K562 (cell line): ENCODE results near the gene FAM83B.

ENCODE experiments used
- BRCA1 ChIP-seq, 2 experiments: fragments of 450-650 bp in 1 of 2; sonication (generic) in 1 of 2; formaldehyde crosslinking in 1 of 2; IDR thresholded peaks; 2 replicates each; pipeline versions ENCODE4 v1.5.0 to v1.6.1; 2017 to 2020; ENCODE audit warnings: mild to moderate bottlenecking in 1 of 2, missing genetic modification reagents in 1 of 2
- BRF1 ChIP-seq: IDR thresholded peaks from 3 replicates; pipeline ENCODE4 v1.6.1; 2011; ENCODE audit warnings: borderline replicate concordance, mild to moderate bottlenecking; ENCODE audit not compliant: insufficient read length; ENCODE audit errors: extremely low read depth
- CBFB ChIP-seq: sonication (generic); formaldehyde crosslinking; IDR thresholded peaks from 2 replicates; pipeline ENCODE4 v1.4.0; 2020; ENCODE audit warnings: mild to moderate bottlenecking, missing genetic modification reagents
- EP300 ChIP-seq: IDR thresholded peaks from 2 replicates; pipeline ENCODE4 v1.6.1; 2012; ENCODE audit warnings: low read length, improper control_type of control experiment
- ESRRA ChIP-seq: fragments of 450-650 bp; IDR thresholded peaks from 2 replicates; pipeline ENCODE4 v1.6.1; 2014; ENCODE audit warnings: low read depth, mild to moderate bottlenecking, moderate library complexity, borderline replicate concordance
- KLF13 ChIP-seq: fragments of 450-650 bp; IDR thresholded peaks from 2 replicates; pipeline ENCODE4 v1.6.1; 2016; ENCODE audit warnings: missing genetic modification characterization, low read depth, mild to moderate bottlenecking, missing compliant biosample characterization, moderate library complexity, borderline replicate concordance
- MAZ ChIP-seq, 2 experiments: fragments of 450-650 bp in 1 of 2; sonication (generic) in 1 of 2; formaldehyde crosslinking; IDR thresholded peaks in 1 of 2; conservative IDR thresholded peaks in 1 of 2; 2 replicates each; pipeline versions ENCODE4 v1.4.0 to v1.5.0; 2020; ENCODE audit warnings: mild to moderate bottlenecking in 1 of 2, missing genetic modification reagents in 1 of 2
- NR1H2 ChIP-seq: sonication (generic); formaldehyde crosslinking; IDR thresholded peaks from 2 replicates; pipeline ENCODE4 v1.4.0; 2020; ENCODE audit warnings: mild to moderate bottlenecking, missing genetic modification reagents
- POLR2A ChIP-seq: fragments of 450-650 bp; conservative IDR thresholded peaks from 2 replicates; pipeline ENCODE4 v1.6.1; 2016
- SMAD1 ChIP-seq: fragments of 150-350 bp; IDR thresholded peaks from 2 replicates; pipeline ENCODE4 v1.6.1; 2014; ENCODE audit warnings: low read length, low read depth; ENCODE audit not compliant: partially characterized antibody
- ZNF175 ChIP-seq: fragments of 200-800 bp; sonication (Bioruptor generic); IDR thresholded peaks from 2 replicates; pipeline ENCODE4 v1.6.1; 2016; ENCODE audit warnings: low read depth, mild to moderate bottlenecking, missing genetic modification characterization, missing compliant biosample characterization
- TF ChIP-seq, protein P1 (sequence below): sonication (generic); formaldehyde crosslinking; IDR thresholded peaks from 2 replicates; pipeline ENCODE4 v1.9.0; 2022; ENCODE audit warnings: mild to moderate bottlenecking, missing genetic modification reagents
- TF ChIP-seq, protein P2 (sequence below), 3 experiments: IDR thresholded peaks in 2 of 3; conservative IDR thresholded peaks in 1 of 3; 2 replicates each; pipeline ENCODE4 v1.5.1; 2011 to 2012; ENCODE audit warnings: low read length in 3 of 3, mild to moderate bottlenecking in 3 of 3, control low read depth in 2 of 3, improper control_type of control experiment in 1 of 3, inconsistent platforms in 1 of 3, low read depth in 1 of 3, mixed read lengths in 1 of 3, moderate library complexity in 1 of 3; ENCODE audit not compliant: insufficient read depth in 2 of 3
- TF ChIP-seq, protein P3 (sequence below), 2 experiments: fragments of 450-650 bp in 1 of 2; sonication (generic) in 1 of 2; formaldehyde crosslinking in 1 of 2; IDR thresholded peaks; 2 replicates each; pipeline versions ENCODE4 v1.7.1 to v1.9.0; 2016 to 2022; ENCODE audit warnings: inconsistent platforms in 1 of 2, mild to moderate bottlenecking in 1 of 2, missing genetic modification reagents in 1 of 2

DNA sequence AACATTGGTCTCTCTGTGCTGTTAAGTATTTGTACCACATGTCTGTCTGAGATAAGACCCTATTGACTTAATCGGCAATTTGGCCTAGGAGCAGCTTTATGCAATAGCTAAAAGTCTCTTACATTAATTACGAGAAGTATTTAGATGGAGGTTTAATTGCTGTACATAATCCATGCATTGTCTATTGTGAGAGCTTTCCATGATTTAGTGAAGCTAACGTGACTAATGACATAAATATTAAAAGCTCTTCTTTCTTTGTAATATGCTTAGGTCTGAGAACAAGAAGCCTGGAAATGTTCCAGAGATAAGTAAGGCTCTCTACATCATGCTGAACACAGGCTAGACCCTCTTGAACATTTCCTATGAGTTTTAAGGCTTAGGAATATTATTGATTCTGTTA, 32.7 kb upstream of the FAM83B start:
- TF ChIP-seq ZNF175 (CRISPR knock-in tag) (no peak), NR1H2 (no peak), BRF1 (no peak), MAZ (CRISPR knock-in tag; conservative IDR thresholded peaks at IDR 0.05 in 1 of 2, IDR thresholded peaks at IDR 0.05 in 1 of 2) (no peak), POLR2A (no peak), KLF13 (no peak), BRCA1 (IDR thresholded peaks at IDR 0.05) (no peak), BRCA1 (CRISPR knock-in tag; IDR thresholded peaks at IDR 0.05) (no peak), SMAD1 (no peak), ESRRA (no peak), CBFB (CRISPR knock-in tag) (no peak), EP300 (no peak)
- TF ChIP-seq, protein P1, sequence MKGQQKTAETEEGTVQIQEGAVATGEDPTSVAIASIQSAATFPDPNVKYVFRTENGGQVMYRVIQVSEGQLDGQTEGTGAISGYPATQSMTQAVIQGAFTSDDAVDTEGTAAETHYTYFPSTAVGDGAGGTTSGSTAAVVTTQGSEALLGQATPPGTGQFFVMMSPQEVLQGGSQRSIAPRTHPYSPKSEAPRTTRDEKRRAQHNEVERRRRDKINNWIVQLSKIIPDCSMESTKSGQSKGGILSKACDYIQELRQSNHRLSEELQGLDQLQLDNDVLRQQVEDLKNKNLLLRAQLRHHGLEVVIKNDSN (CRISPR knock-in tag) = no peak
- TF ChIP-seq, protein P2, sequence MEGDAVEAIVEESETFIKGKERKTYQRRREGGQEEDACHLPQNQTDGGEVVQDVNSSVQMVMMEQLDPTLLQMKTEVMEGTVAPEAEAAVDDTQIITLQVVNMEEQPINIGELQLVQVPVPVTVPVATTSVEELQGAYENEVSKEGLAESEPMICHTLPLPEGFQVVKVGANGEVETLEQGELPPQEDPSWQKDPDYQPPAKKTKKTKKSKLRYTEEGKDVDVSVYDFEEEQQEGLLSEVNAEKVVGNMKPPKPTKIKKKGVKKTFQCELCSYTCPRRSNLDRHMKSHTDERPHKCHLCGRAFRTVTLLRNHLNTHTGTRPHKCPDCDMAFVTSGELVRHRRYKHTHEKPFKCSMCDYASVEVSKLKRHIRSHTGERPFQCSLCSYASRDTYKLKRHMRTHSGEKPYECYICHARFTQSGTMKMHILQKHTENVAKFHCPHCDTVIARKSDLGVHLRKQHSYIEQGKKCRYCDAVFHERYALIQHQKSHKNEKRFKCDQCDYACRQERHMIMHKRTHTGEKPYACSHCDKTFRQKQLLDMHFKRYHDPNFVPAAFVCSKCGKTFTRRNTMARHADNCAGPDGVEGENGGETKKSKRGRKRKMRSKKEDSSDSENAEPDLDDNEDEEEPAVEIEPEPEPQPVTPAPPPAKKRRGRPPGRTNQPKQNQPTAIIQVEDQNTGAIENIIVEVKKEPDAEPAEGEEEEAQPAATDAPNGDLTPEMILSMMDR (IDR thresholded peaks at IDR 0.05 in 2 of 3, conservative IDR thresholded peaks at IDR 0.05 in 1 of 3; ENCODE audit: insufficient read depth in 2 of 3, low read depth in 1 of 3, low read length in 3 of 3) = no peak
- TF ChIP-seq, protein P3, sequence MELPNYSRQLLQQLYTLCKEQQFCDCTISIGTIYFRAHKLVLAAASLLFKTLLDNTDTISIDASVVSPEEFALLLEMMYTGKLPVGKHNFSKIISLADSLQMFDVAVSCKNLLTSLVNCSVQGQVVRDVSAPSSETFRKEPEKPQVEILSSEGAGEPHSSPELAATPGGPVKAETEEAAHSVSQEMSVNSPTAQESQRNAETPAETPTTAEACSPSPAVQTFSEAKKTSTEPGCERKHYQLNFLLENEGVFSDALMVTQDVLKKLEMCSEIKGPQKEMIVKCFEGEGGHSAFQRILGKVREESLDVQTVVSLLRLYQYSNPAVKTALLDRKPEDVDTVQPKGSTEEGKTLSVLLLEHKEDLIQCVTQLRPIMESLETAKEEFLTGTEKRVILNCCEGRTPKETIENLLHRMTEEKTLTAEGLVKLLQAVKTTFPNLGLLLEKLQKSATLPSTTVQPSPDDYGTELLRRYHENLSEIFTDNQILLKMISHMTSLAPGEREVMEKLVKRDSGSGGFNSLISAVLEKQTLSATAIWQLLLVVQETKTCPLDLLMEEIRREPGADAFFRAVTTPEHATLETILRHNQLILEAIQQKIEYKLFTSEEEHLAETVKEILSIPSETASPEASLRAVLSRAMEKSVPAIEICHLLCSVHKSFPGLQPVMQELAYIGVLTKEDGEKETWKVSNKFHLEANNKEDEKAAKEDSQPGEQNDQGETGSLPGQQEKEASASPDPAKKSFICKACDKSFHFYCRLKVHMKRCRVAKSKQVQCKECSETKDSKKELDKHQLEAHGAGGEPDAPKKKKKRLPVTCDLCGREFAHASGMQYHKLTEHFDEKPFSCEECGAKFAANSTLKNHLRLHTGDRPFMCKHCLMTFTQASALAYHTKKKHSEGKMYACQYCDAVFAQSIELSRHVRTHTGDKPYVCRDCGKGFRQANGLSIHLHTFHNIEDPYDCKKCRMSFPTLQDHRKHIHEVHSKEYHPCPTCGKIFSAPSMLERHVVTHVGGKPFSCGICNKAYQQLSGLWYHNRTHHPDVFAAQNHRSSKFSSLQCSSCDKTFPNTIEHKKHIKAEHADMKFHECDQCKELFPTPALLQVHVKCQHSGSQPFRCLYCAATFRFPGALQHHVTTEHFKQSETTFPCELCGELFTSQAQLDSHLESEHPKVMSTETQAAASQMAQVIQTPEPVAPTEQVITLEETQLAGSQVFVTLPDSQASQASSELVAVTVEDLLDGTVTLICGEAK (IDR thresholded peaks at IDR 0.05) = no peak
- TF ChIP-seq, protein P3 (CRISPR knock-in tag; IDR thresholded peaks at IDR 0.05) = no peak
